ENCODE data around the gene PUM1.

The PUM1 gene

DNA sequence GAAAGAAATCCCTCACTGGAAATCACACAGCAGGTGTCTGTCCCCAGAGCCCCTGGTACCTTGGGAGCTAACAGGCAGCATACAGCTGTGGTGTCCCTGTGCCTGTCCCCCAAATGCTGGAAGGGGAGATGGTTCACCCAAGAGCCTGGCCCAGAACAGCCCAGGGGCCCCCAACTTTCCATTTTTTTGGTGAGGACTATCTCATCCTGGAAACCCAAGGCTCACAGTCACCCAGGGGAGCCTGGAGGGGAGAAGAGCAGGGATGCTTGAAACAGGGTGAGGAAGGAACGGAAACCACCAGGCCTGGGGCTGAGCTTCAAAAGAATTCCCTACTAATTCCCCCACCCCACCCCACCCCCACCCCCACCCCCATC lies 160.6 kb downstream of the PUM1 start:
- DNase-seq (ENCODE audit: low read depth), result no peak

DNA sequence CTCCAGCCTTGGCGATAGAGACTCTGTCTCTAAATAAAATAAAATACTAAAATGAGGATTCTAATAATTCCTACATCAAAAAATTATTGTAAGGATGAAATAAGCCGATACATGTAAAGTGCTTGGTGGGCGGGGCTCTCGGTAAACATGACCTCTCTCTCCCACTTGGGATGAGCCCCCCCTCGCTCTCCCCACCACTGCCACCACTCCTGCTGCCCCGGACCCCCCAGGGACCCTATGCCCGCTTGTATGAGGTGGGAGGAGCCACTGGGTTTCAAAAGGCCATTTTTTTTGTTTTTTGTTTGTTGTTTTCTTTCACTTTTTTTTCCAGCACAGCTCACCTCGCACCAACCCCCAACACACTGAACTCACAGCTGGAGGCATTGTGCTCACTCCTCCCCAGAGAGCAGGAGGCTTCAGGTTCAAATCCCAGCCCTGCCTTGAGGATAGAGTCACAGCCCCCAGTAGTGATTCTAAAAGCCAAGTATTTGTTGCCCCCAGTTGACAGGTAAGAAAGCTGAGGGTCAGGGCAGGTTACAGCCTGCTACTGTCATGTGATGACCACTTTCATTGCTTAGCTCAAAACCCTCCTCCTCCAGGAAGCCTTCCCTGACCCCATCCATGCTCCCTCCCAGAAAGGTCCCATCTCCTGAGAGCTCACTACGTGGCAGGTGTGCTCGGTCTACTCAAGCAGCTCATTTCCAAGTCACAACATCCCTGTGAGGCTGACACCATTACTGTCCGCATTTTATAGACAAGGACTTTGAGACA lies 161.1 kb downstream of the PUM1 start:
- no peak for DNase-seq (ENCODE audit: low read depth)

DNA sequence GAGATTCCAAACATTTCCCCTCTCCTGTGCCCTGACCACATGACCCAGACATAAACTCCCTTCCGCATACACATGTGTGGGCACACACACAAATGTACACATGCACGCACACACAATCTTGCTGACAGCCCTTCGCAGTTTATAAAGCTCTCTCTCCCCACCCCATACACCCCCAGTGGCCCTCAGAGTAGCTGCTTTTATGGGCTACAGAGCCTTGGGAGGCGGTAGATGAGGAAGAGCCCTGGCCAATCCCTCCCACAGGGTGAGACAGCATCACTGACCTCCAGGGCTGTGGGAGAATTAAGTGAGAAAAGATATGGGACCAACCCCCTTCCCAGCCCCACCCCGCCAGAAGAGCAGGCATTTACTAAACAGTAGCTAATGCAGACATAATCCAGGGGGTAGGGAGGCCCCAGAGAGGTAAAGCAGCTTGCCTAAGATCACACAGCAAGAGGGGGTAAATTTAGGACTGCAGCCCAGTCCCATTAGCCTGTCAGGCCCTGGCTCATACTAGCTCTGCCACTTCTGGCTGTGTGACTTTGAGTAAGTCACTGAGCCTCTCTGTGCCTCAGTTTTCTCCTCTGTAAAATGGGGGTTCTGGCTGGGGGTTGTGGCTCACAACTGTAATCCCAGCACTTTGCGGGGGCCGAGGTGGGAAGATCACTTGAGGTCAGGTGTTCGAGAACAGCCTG lies 162.0 kb downstream of the PUM1 start:
- no peak for DNase-seq (ENCODE audit: low read depth)

DNA sequence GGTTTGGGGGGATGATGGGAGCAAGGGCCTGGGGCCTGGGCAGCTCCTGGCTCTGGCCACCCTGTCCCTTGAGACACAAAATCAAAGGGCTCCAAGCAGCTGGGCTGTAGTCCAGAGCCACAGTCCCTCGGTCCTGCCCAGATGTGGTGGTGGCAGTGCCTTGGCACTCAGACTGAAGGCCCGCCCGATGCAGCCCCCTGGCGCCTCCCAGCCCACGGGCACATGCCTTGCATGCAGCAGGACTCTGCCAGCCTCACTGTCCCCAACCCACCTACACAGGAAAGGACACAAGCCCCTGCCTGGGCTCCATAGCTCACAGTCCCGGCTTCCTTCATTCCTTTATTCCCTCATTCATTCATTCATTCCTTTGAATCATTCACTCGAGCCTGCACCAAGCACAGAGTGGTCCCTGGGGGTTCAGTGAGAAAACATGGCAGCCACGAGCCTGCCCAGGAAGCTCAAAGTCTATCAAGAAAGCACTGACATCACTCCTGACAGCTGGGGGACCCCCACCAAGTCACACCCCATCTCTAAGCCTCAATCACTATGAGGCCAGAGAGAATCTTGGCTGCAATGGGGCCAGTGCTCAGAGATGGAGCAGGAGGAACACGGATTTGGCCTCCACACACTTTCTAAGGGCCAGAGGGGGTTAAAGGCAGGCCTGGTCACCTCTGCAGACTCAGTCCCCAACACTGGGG lies 162.8 kb downstream of the PUM1 start:
- DNase-seq (ENCODE audit: low read depth), result no peak

DNA sequence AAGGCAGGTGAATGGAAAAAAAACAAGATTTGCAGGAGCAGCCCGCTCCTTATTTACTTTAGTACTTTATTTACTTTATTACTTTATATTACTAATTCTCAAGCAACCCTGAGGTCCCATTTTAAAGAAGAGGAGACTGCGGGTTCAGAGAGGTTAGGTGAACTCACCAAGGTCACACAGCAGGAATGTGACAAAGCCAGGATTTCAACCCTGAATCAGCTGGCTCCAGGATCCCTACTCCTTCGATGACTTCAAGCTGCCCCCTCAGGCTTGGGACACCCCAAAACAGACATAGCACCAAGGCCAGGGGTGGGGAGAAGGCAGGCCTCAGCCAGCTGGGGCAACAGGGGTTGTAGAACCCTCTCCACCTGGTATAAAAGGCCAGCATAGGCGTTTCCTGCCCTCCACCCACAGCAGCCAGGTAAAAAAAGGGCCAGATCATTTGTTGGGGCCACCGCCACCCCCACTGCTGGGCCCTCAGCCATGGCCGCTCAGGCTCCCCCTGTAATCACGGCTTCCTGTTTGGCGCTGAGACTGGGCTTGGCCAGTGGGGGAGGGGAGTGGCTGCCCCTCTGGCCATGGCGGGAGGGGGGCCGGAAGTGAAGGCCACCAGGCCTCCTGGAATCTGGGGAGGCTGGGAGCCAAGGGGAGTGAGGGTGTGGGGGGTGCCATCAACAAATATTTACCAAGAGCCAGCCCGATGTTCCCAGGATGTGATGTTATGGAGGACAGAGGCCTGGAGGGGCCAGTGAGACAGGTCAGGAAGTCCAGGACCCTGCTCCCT lies 163.5 kb downstream of the PUM1 start:
- no peak for DNase-seq (ENCODE audit: low read depth)

DNA sequence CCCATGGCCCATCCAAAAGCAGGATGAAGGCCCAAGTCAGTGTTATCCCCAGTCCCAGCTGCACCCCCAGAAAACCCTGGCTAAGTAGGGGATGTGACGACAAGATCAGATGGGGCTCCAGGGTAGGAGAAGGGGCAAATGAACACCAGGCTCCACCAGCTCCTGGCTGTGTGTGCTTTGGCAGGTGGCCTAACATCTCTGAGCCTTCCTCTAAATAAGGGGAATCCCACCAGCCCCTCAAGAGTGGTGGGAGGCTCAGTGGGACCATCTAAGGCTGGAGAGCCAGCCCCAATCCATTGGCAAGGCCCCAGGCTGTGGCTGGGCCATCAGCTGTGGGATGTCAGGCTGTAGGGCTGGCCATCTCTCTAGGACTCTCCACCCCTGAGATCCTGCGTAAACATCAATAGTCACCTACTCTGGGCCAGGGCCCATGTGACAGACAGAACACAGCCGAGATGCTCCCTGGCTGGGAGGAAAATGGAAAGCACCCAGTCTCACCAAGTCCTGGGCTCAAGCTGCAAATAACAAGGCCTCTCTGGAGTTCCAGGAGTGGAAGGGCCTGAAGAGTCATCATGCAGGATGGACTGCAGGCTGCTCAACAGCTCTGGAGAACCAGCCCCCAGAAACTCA lies 164.5 kb downstream of the PUM1 start:
- DNase-seq (ENCODE audit: low read depth), result no peak

DNA sequence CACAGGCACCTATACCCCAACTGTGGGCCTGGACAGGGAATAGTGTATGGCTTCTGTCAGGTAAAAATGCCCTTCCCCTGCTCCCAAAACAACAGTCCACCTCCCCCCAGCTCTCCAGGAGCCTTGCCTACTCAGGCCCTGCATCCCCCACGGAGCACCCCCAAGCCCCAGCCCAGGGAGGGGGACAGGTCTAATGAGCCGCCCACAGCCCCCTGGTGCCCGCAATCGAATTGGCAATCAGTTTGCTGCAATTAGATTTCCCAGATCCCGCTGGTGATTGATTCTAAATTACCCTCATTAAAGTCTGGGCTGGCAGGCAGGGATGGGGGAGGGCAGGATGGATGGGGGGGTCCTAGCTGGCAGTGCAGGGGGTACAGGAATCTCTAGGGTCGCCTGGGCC lies 165.0 kb downstream of the PUM1 start:
- no peak for DNase-seq (ENCODE audit: low read depth)

DNA sequence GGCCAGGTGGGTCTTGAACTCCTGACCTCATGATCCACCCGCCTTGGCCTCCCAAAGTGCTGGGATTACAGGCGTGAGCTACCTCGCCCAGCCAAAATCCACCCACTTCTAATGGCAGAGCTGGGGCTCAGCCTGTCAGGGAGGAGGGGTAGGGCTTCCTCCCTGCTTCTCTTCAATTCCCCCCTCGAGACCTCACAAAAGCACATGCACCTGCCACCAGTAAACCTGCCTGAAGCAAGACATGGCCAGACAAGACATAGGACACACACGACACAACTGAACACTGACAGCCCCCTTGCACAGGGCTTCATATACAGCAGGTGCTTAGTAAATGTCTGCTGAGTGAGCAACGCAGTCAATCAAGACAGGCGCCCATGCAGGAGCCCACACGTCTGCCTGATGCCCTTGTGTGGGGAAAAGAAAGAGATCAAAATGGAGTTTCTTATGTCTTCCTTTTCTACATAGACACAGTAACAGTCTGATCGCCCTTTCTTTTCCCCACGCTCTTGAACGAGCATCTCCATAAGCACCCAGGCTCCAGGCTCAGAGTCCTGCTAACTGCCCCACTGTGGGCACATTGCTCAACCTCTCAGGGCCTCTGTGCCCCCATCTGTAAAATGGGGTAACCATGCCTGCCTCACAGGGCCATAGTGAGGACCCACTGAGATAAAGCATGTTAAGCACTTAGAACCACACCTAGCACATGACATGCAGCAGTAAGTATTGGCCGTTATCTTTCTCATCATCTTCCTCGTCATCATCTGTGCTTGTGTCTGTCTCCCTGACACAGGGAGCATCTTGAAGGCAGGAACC lies 165.7 kb downstream of the PUM1 start:
- no peak for DNase-seq (ENCODE audit: low read depth)

DNA sequence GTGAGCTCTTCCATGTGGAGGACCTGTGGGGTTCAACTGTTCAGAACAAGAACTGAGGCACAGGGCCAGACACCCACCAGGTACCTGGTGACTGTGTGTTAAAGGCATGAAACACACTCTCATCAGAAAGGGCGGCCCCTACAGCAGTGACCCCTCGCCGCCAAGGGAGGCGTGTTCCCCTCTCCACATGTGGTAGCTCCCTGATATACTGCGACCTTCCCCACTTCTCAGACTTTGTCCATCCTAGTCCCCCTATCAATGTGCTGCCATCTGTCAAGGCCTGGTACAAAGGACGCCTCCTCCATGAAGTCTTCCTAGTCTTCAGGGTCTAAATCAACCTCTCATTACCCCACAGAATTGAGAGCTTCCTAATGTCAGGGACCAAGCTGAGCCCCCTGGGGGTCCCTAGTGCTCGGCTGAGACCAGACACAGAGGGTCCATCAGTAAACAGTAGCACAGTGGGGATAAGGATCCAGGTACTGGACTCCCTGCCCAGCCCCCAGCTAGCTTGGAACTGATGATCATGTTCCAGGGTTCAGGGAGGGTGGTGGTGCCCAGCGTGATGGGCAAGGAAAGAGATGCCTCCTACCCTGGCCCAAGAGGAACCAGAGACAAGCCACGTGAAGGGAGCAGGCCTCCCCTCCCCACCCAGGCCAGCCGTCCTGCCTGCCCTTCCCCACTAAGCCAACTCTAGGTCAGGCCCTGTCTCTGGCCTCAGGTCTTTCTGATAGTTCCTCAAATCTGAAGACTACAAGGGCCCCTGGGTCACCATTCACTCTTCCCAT lies 167.3 kb downstream of the PUM1 start:
- no peak for DNase-seq (ENCODE audit: low read depth)

DNA sequence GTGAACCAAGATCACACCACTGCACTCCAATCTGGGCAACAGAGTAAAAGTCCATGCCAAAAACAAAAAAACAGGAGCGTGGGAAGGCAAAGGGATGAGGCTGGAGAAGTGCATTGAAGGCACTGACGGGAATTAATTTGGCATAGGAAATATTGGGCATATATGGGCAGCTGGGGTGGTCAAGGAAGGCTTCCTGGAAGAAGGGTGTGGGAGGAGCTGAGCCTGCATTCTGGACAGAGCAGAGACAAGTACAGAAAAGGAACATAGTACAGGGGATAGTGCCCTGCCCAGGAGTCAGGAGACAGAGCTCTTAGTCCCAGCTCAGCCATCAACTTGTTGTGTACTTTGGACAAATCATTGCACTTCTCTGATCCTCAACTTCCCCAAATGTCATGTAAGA lies 168.6 kb downstream of the PUM1 start:
- DNase-seq (ENCODE audit: low read depth), result no peak

DNA sequence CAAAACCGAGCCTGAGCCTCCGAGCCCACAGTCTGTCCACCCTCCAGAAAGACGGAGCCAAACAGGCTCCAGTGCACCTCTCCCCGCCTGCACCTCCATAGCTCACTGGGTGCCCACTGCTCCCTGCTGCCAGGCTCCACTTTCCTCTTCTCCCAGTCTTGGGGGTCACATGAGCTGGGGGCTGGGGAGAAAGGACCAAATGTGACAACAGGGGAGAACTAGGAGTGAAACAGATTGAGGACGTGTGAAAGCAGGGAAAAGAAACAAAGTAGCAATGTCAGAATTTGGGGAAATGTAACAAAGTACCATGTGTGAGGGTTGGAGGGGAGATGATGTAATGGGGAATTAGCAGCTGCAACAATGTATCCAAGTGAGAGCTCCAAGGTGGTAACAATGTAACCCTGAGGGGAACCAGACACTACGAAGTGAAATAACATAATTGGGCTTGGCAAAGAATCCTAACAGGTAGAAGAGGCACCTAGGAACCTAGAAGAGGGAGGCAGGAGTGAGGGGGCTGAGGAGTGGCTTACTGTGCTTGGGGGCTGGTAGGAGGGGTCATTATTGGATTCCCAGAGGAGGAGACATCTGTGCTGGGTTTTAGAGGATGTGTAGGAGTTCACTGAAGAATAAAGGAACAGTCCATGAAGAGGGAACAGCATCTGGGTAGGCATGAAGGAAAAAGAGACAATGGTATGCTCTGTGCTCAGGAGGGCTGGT lies 169.4 kb downstream of the PUM1 start:
- DNase-seq (ENCODE audit: low read depth), result peak; percentile 32

DNA sequence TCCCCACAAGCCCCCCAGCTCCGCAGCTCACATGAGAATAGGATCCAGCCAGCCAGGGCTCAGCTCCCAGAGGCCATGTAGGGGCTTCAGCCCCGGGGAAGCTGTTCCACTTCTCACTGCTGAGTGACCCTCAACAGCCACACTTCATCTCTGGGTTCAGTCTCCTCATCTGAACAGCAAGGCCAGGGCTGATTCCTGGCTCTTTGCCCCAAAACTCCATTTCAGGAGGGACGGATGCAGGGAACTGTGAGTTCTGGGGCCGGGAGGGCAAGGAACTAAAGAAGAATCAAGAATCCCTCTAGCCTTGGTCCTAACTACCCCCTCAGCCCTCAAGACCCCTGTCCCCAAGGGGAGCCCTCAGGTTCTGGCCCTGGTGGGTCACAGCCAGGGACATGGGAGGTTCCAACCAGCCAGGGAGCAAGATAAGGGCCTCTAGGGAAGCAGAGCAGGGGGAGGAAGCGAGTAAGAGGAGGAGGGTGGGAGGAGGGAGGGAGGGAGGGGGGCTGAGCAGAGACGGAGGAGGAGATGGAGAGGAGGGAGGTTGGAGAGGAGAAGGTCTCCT lies 170.1 kb downstream of the PUM1 start:
- DNase-seq (ENCODE audit: low read depth), result no peak

DNA sequence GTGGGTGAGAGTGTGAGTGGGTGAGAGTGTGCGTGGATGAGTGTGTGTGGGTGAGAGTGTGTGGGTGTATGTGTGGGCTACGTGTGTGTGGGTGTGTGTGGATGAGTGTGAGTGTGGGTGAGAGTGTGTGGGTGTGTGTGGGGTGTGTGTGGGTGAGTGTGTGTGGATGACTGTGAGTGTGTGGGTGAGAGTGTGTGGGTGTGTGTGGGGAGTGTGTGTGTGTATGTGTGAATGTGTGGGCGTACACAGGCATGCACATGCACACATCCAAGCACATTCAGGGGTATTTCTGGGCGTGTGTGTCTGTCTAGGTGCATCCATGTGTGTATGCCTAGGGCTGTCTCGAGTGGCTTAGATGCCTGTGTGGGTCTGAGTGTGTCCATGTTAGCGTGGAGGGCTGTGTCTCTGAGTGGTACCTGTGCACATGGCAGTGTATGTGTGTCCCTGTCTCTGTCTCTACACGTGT lies 171.0 kb downstream of the PUM1 start:
- DNase-seq (ENCODE audit: low read depth), result no peak

DNA sequence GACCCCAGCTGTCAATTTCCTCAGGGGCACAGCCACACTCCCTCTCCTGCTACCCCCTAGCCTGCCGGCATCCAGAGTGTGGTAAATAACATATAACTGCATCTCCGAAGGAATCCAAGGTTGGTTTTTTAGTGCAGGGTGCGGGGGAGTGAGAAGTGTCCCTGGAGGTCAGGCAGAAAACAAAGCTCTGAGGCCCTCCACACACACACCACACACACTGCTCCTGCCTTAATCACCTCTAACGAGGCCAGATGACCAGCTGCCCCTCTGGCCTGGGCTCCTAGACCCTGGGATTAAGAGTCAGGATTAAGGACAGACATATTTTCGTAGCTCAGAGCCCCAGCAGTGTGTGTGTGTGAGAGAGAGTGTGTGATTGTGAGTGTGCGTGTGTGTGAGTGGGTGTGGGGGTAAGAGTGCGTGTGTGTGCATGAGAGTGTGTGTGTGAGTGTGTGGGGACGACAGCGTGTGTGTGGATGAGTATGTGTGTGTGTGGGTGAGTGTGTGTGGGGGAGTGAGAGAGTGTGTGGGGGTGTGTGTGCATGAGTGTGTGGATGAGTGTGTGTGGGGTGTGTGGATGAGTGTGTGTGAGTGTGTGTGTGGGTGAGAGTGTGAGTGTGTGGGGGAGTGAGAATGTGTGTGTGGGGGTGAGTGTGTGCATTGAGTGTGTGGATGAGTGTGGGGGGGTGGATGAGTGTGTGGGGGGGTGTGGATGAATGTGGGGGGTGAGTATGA lies 171.6 kb downstream of the PUM1 start:
- no peak for DNase-seq (ENCODE audit: low read depth)

DNA sequence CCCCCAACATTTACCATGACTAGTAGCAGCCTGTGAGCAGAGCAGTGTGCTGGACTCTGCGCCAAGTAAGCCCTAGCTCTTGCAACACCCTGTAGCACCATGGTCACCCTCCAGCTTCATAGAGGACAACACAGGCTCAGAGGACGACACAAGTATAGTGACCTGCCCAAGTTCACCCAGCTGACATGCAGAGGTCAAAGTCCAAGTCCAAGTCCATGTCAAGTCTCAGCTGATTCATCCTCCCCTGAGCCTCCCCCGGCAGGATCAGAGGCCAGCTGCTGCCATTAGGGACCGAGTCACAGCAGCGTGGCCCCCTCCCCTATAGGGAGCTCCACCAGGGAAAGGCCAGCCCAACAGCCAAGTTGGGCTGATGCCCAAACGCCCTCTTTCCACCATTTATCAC lies 172.8 kb downstream of the PUM1 start:
- no peak for DNase-seq (ENCODE audit: low read depth)

DNA sequence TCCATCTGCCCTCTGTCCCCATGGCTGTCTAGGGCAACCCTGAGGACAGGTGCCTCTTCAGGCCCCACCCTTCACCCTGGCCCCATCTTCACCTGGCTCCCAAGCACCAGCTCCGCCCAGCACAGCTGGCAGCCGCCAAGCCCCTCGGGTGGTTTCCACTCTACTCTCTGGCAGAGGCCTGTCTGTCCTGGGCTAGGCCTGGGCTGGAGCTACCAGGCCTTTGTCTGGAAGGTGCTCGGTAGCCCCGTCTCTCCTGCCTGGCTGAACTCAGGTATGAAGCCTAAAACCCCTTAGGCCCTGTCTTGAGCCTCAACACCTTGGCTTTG lies 174.3 kb downstream of the PUM1 start:
- DNase-seq (ENCODE audit: low read depth), result no peak

DNA sequence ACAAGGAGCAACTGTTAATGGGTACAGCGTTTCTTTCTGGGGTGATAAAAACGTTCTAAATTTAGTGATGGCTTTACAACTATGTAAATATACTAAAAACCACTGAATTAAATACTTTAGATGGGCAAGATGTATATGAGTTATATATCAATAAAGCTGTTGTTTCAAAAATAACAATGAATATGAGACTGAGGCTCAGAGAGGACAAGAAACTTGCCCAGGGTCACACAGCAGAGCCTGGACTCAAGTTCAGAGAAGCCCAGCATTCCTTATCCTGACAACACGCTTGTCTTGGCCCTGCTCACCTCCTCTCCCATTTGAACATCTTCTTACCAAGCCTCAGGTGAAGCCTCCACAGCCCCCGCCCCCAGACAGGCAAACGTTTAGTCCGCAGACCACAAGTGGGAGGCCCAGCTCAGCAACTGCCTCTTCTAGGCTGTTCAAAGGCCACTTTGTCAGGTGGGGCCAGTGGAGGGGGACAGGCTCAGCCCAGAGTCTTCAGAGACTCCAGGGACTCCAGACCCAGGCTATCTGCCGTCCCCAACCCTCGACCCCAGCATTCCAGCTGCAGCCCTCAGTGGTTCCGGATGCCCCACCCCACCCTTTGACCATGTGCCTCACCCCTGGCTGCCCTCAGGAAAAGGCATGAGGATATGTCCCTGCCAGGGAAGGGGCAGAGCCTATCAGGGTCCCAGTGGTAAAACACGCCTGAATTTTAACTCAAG lies 174.9 kb downstream of the PUM1 start:
- no peak for DNase-seq (ENCODE audit: low read depth)

DNA sequence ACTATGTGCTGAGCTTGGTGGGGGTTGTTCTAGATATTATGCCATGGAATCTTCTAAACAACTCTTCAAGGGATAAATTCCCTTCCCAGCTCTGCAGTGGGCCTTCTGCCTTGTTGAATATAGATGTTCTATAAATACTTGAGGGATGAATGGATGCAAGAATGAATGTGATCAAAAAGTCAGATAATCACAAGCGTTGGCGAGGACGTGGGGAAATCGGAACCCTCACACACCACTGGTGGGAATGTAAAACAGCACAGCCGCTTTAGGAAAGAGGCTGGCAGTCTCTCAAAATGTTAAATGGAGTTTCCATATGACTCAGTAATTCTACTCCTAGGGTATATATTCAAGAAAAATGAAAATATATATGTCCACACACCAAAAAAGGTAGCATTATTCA lies 176.0 kb downstream of the PUM1 start:
- no peak for DNase-seq (ENCODE audit: low read depth)

All from fibroblast of the conjunctiva (primary cell).